GM06990 (cell line): Measurements from ENCODE around the gene GAPDH.
A peak's percentile ranks its signal among the peaks of the same experiment; 100 is the strongest.
"Not testable (repeated sequence)": the region's sequence is repeated elsewhere in the genome, so short reads cannot be mapped to it uniquely, and the experiment has no call there.

Source experiments
- DNase-seq: peaks from one replicate; pipeline ENCODE4 v3.0.0-alpha.2; 2011; ENCODE audit not compliant: insufficient read length; ENCODE audit errors: extremely low read depth
- H3K27me3 ChIP-seq: replicated peaks from 2 replicates; pipeline ENCODE4 v1.6.0; 2011; ENCODE audit warnings: low read length; ENCODE audit not compliant: control insufficient read depth, insufficient read depth
- H3K36me3 ChIP-seq: 2 replicates; pipeline ENCODE4 v1.5.1; 2011; ENCODE audit warnings: low read length; ENCODE audit not compliant: control insufficient read depth, insufficient read depth
- H3K4me3 ChIP-seq: replicated peaks from 2 replicates; pipeline ENCODE4 v1.5.1; 2011; ENCODE audit warnings: low read depth, mild to moderate bottlenecking, control low read depth, low read length
- CTCF ChIP-seq: IDR thresholded peaks from 2 replicates; pipeline ENCODE4 v1.5.1; 2011; ENCODE audit warnings: low read length, control low read depth, mild to moderate bottlenecking, inconsistent platforms; ENCODE audit not compliant: insufficient read depth, poor library complexity, severe bottlenecking

GAPDH gene

GRCh38 chr12:6553051-6553868 is 18.9 kb downstream of the GAPDH start:
- Histone ChIP-seq H3K27me3 (no peaks in the 10 kb centered on the region), H3K4me3 (peak overlapping the region; percentile 40), H3K36me3 (peaks cover 32% of the 10 kb centered on the region)
- no peak for TF ChIP-seq CTCF
- DNase-seq = no peak

- TF ChIP-seq CTCF = peak; percentile 83
- peaks cover 29% of the 10 kb centered on the region for H3K36me3 ChIP-seq
- DNase-seq = peak; percentile 66
- H3K27me3 ChIP-seq = no peaks in the 10 kb centered on the region
- peak overlapping the region; percentile 89 for H3K4me3 ChIP-seq
These were observed 20.1 kb downstream of the GAPDH start for GRCh38 chr12:6554168-6555017.

- H3K4me3 ChIP-seq = peak overlapping the region; percentile 89
- H3K36me3 ChIP-seq = peaks cover 31% of the 10 kb centered on the region
These were observed 20.8 kb downstream of the GAPDH start for GRCh38 chr12:6555018-6555691.

GRCh38 chr12:6556496-6556817 is 22.1 kb downstream of the GAPDH start:
- peaks cover 35% of the 10 kb centered on the region for H3K36me3 ChIP-seq
- H3K4me3 ChIP-seq, DNase-seq, H3K27me3 ChIP-seq: not testable (repeated sequence)

More at GRCh38 chr12:6555018-6555691, 20.8 kb downstream of the GAPDH start:
- TF ChIP-seq CTCF = no peak
- DNase-seq = no peak
- H3K27me3 ChIP-seq = no peaks in the 10 kb centered on the region

- DNase-seq = no peak
- no peak for TF ChIP-seq CTCF
- peaks cover 37% of the 10 kb centered on the region for H3K36me3 ChIP-seq
These were observed 22.5 kb downstream of the GAPDH start for GRCh38 chr12:6556857-6557256.

More at GRCh38 chr12:6556857-6557256, 22.5 kb downstream of the GAPDH start:
- no peak overlapping the region for H3K4me3 ChIP-seq
- no peaks in the 10 kb centered on the region for H3K27me3 ChIP-seq
